Astrocyte (in vitro differentiated cells and primary cell): ENCODE data around the gene PAQR6. TPM values are rescaled to one million over a fixed set of nuclear protein-coding genes. Genes with fewer than 3 reads are reported as not detected.

Experiments used
- DNase-seq: peaks from one replicate; pipeline ENCODE4 v3.0.0-alpha.2; 2010; ENCODE audit warnings: low read depth
- FAIRE-seq: peaks from 2 replicates; lab custom pipeline; 2011; peaks lifted over from hg19 to GRCh38; lab: Jason Lieb, UNC
- H2AFZ ChIP-seq: 2 replicates; pipeline ENCODE4 v1.6.0; 2012; ENCODE audit warnings: low read depth, low read length, inconsistent platforms
- H3K27ac ChIP-seq: 2 replicates; pipeline ENCODE4 v1.5.1; 2011; ENCODE audit warnings: low read depth, low read length, inconsistent platforms
- H3K27me3 ChIP-seq: 2 replicates; pipeline ENCODE4 v1.6.0; 2011; ENCODE audit warnings: low read length, inconsistent platforms; ENCODE audit not compliant: insufficient read depth
- H3K36me3 ChIP-seq: 2 replicates; pipeline ENCODE4 v1.5.1; 2011; ENCODE audit warnings: low read length, inconsistent platforms; ENCODE audit not compliant: insufficient read depth
- H3K4me1 ChIP-seq: 2 replicates; pipeline ENCODE4 v1.5.1; 2011; ENCODE audit warnings: low read length, inconsistent platforms; ENCODE audit not compliant: insufficient read depth
- H3K4me2 ChIP-seq: 2 replicates; pipeline ENCODE4 v1.6.0; 2012; ENCODE audit warnings: low read length, inconsistent platforms
- H3K4me3 ChIP-seq: 2 replicates; pipeline ENCODE4 v1.5.1; 2011; ENCODE audit warnings: low read depth, mild to moderate bottlenecking, low read length, inconsistent platforms; ENCODE audit not compliant: insufficient read depth
- H3K79me2 ChIP-seq: 2 replicates; pipeline ENCODE4 v1.6.0; 2012; ENCODE audit warnings: mild to moderate bottlenecking, low read length, inconsistent platforms; ENCODE audit not compliant: insufficient read depth
- H3K9ac ChIP-seq: 2 replicates; pipeline ENCODE4 v1.6.0; 2012; ENCODE audit warnings: mild to moderate bottlenecking, low read length, inconsistent platforms
- H3K9me3 ChIP-seq: 2 replicates; pipeline ENCODE4 v1.5.1; 2012; ENCODE audit warnings: low read depth, mild to moderate bottlenecking, low read length, inconsistent platforms; ENCODE audit not compliant: insufficient read depth
- H4K20me1 ChIP-seq: 2 replicates; pipeline ENCODE4 v1.6.0; 2012; ENCODE audit warnings: low read length, inconsistent platforms; ENCODE audit not compliant: insufficient read depth
- H3K27ac Mint-ChIP-seq: one replicate; pipeline ENCODE4 v1.8.0; 2021; ENCODE audit warnings: mild to moderate bottlenecking, mixed read lengths; ENCODE audit not compliant: unreplicated experiment
- H3K27me3 Mint-ChIP-seq: one replicate; pipeline ENCODE4 v1.8.0; 2021; ENCODE audit warnings: low read depth, mixed read lengths; ENCODE audit not compliant: unreplicated experiment
- H3K36me3 Mint-ChIP-seq: one replicate; pipeline ENCODE4 v1.8.0; 2021; ENCODE audit warnings: low read depth, mixed read lengths; ENCODE audit not compliant: unreplicated experiment
- H3K4me1 Mint-ChIP-seq: one replicate; pipeline ENCODE4 v1.8.0; 2021; ENCODE audit warnings: low read depth, mixed read lengths; ENCODE audit not compliant: unreplicated experiment
- H3K4me3 Mint-ChIP-seq: one replicate; pipeline ENCODE4 v1.8.0; 2021; ENCODE audit warnings: mild to moderate bottlenecking, moderate library complexity, mixed read lengths; ENCODE audit not compliant: unreplicated experiment
- H3K9me3 Mint-ChIP-seq: one replicate; pipeline ENCODE4 v1.8.0; 2021; ENCODE audit warnings: mild to moderate bottlenecking, mixed read lengths; ENCODE audit not compliant: unreplicated experiment
- CTCF ChIP-seq: IDR thresholded peaks from 2 replicates; pipeline ENCODE4 v1.5.1; 2011; ENCODE audit warnings: low read depth, mild to moderate bottlenecking, inconsistent platforms, low read length, moderate library complexity; ENCODE audit not compliant: insufficient read depth
- EZH2 ChIP-seq: IDR thresholded peaks from 2 replicates; pipeline ENCODE4 v1.6.1; 2012; ENCODE audit warnings: mild to moderate bottlenecking, low read length, inconsistent platforms; ENCODE audit not compliant: insufficient read depth
- total RNA-seq: library from RNA; stranded (reverse); gene quantifications from 2 replicates; pipeline ENCODE4 v1.2.1, GENCODE V29; 2021

PAQR6 gene
- total RNA-seq, 1 donor from 2014 or later = 7.2 TPM

- DNase-seq (no peak), FAIRE-seq (no peak)
- Histone ChIP-seq H2AFZ (no peak overlapping the region), H3K36me3 (peaks cover 3% of the 10 kb centered on the region), H3K9ac (no peak overlapping the region), H3K27me3 (peaks cover 2% of the 10 kb centered on the region), H3K9me3 (no peaks in the 10 kb centered on the region), H3K4me1 (peaks cover 26% of the 10 kb centered on the region), H3K4me2 (no peak overlapping the region), H3K79me2 (no peaks in the 10 kb centered on the region), H3K4me3 (no peak overlapping the region), H3K27ac (no peak overlapping the region), H4K20me1 (peaks cover 7% of the 10 kb centered on the region)
- H3K27ac Mint-ChIP-seq = no peak overlapping the region
- peaks cover 1% of the 10 kb centered on the region for H3K4me1 Mint-ChIP-seq
- H3K4me3 Mint-ChIP-seq = no peak overlapping the region
- H3K27me3 Mint-ChIP-seq = peaks cover 5% of the 10 kb centered on the region
- H3K36me3 Mint-ChIP-seq = peaks cover 3% of the 10 kb centered on the region
- no peak for TF ChIP-seq CTCF
- TF ChIP-seq EZH2 = no peak
- H3K9me3 Mint-ChIP-seq = no peaks in the 10 kb centered on the region
These were observed 3.7 kb downstream of the PAQR6 start for GRCh38 chr1:156244126-156244525.

- Mint-ChIP-seq H3K27ac (no peak overlapping the region), H3K36me3 (peaks cover 7% of the 10 kb centered on the region), H3K27me3 (peaks cover 5% of the 10 kb centered on the region), H3K4me3 (no peak overlapping the region), H3K4me1 (no peaks in the 10 kb centered on the region), H3K9me3 (no peaks in the 10 kb centered on the region)
- Histone ChIP-seq H3K79me2 (no peaks in the 10 kb centered on the region), H3K4me1 (peaks cover 24% of the 10 kb centered on the region), H3K4me2 (no peak overlapping the region), H2AFZ (no peak overlapping the region), H3K4me3 (no peak overlapping the region), H4K20me1 (peaks cover 3% of the 10 kb centered on the region), H3K9ac (no peak overlapping the region), H3K36me3 (no peaks in the 10 kb centered on the region), H3K27me3 (peaks cover 2% of the 10 kb centered on the region), H3K27ac (no peak overlapping the region), H3K9me3 (no peaks in the 10 kb centered on the region)
- no peak for FAIRE-seq
- TF ChIP-seq CTCF = no peak
- no peak for TF ChIP-seq EZH2
- DNase-seq = no peak
These were observed 5.1 kb downstream of the PAQR6 start for GRCh38 chr1:156242738-156243137.

GRCh38 chr1:156241926-156242325 is 5.9 kb downstream of the PAQR6 start, which contains the start of gene BGLAP:
BGLAP (plus strand) TSS chr1:156242184; CDS start chr1:156242232, 48 bp downstream.
- Histone ChIP-seq H3K4me2 (peak within 1 kb of the TSS; percentile 57), H3K9me3 (no peaks in the 10 kb centered on the region), H4K20me1 (peaks cover 3% of the 10 kb centered on the region), H3K79me2 (no peaks in the 10 kb centered on the region), H3K27me3 (peaks cover 2% of the 10 kb centered on the region), H3K4me1 (peaks cover 23% of the 10 kb centered on the region), H3K27ac (no peak within 1 kb of the TSS), H2AFZ (no peak within 1 kb of the TSS), H3K4me3 (no peak within 1 kb of the TSS), H3K9ac (peak within 1 kb of the TSS; percentile 45), H3K36me3 (no peaks in the 10 kb centered on the region)
- TF ChIP-seq EZH2 = no peak
- no peak for TF ChIP-seq CTCF
- Mint-ChIP-seq H3K27ac (no peak within 1 kb of the TSS), H3K27me3 (peaks cover 5% of the 10 kb centered on the region), H3K4me1 (no peaks in the 10 kb centered on the region), H3K4me3 (no peak within 1 kb of the TSS), H3K36me3 (peaks cover 7% of the 10 kb centered on the region), H3K9me3 (no peaks in the 10 kb centered on the region)
- FAIRE-seq (no peak), DNase-seq (no peak)
